Panc1 (cell line): ENCODE results near the gene NAA38. TPM values are rescaled to one million over a fixed set of nuclear protein-coding genes. Genes with fewer than 3 reads are reported as not detected.

Experiments used
- ATAC-seq: fragments of 200-7000 bp; cut with Tn5 transposase; 2 replicates; pipeline ENCODE4 v1.9.1; 2020; ENCODE audit warnings: mild to moderate bottlenecking, moderate library complexity
- BruUV-seq: library from RNA; stranded (reverse); fragments of 400-500 nt; replicated peaks from 2 replicates; lab custom pipeline; 2021; lab: Mats Ljungman, UMichigan
- CTCF ChIA-PET: fragments of 300-600 bp; sonication (Branson Sonifier 250); formaldehyde crosslinking; loops from one replicate; lab custom pipeline; 2022; ENCODE audit warnings: antibody characterized with exemption; lab: Charles Lee
- POLR2A ChIA-PET: fragments of 300-600 bp; sonication (Branson Sonifier 250); formaldehyde crosslinking; loops from one replicate; lab custom pipeline; 2022; ENCODE audit warnings: antibody characterized with exemption; lab: Charles Lee
- DNase-seq: peaks from one replicate; pipeline ENCODE4 v3.0.0-alpha.2; 2010; ENCODE audit warnings: low read depth, low spot score
- H3K27ac ChIP-seq: 2 replicates; pipeline ENCODE4 v1.5.1; 2011; ENCODE audit warnings: mild to moderate bottlenecking, low read length, inconsistent platforms
- H3K27me3 ChIP-seq: fragments of 200-500 bp; sonication (Bioruptor generic); 2 replicates; pipeline ENCODE4 v1.6.0; 2014; ENCODE audit warnings: low read length, inconsistent platforms; ENCODE audit not compliant: control insufficient read depth, insufficient read depth
- H3K36me3 ChIP-seq: fragments of 200-500 bp; sonication (Bioruptor generic); 2 replicates; pipeline ENCODE4 v1.5.1; 2014; ENCODE audit warnings: inconsistent platforms, mild to moderate bottlenecking, low read length, moderate library complexity; ENCODE audit not compliant: control insufficient read depth, insufficient read depth
- H3K4me1 ChIP-seq: 2 replicates; pipeline ENCODE4 v1.5.1; 2011; ENCODE audit warnings: inconsistent platforms, mild to moderate bottlenecking, low read length, moderate library complexity; ENCODE audit not compliant: control insufficient read depth, insufficient read depth
- H3K4me3 ChIP-seq, 2 experiments: 2 replicates each; pipeline ENCODE4 v1.5.1; 2011 to 2012; ENCODE audit warnings: low read depth in 2 of 2, low read length in 2 of 2, mild to moderate bottlenecking in 2 of 2, inconsistent platforms in 1 of 2, moderate library complexity in 1 of 2
- H3K9me3 ChIP-seq: fragments of 200-500 bp; sonication (Bioruptor generic); 2 replicates; pipeline ENCODE4 v1.5.1; 2014; ENCODE audit warnings: low read depth, mild to moderate bottlenecking, inconsistent platforms, low read length, moderate library complexity; ENCODE audit not compliant: control insufficient read depth, insufficient read depth
- POLR2AphosphoS5 ChIP-seq: IDR thresholded peaks from 2 replicates; pipeline ENCODE4 v1.6.1; 2012; ENCODE audit warnings: mild to moderate bottlenecking, low read depth, low read length, moderate library complexity
- SIN3A ChIP-seq: IDR thresholded peaks from 2 replicates; pipeline ENCODE4 v1.6.1; 2012; ENCODE audit warnings: low read depth, mild to moderate bottlenecking, low read length, moderate library complexity, borderline replicate concordance; ENCODE audit not compliant: insufficient read depth
- TCF7L2 ChIP-seq: IDR thresholded peaks from 2 replicates; pipeline ENCODE4 v1.6.1; 2011; ENCODE audit warnings: mild to moderate bottlenecking, low read depth, low read length, inconsistent platforms
- in situ Hi-C: cut with HindIII; loops from 2 replicates; pipeline ENCODE4 v1.10.0; 2016; ENCODE audit warnings: low sequenced_read_pairs, low pct_unique_long_range_greater_than_20kb
- intact Hi-C: fragments of 100-400 bp; cut with micrococcal nuclease; formaldehyde crosslinking; loops from one replicate; pipeline ENCODE4 v1.10.0; 2022; ENCODE audit not compliant: unreplicated experiment
- total RNA-seq: library from RNA; stranded (reverse); gene quantifications from one replicate; pipeline ENCODE4 v1.2.1, GENCODE V29; 2021; ENCODE audit not compliant: unreplicated experiment
- TF ChIP-seq, protein P1 (sequence below), 2 experiments: IDR thresholded peaks; 2 replicates each; pipeline ENCODE4 v1.6.1; 2011 to 2012; ENCODE audit warnings: low read depth in 2 of 2, control low read depth in 1 of 2, low read length in 1 of 2, mild to moderate bottlenecking in 1 of 2, moderate library complexity in 1 of 2; ENCODE audit not compliant: insufficient read depth in 1 of 2
- TF ChIP-seq, protein P2 (sequence below): fragments of 450-650 bp; IDR thresholded peaks from 2 replicates; pipeline ENCODE4 v1.5.1; 2017; ENCODE audit warnings: mild to moderate bottlenecking

NAA38 gene
- total RNA-seq, 1 experiment from 2014 or later, result 75.2 TPM

DNA sequence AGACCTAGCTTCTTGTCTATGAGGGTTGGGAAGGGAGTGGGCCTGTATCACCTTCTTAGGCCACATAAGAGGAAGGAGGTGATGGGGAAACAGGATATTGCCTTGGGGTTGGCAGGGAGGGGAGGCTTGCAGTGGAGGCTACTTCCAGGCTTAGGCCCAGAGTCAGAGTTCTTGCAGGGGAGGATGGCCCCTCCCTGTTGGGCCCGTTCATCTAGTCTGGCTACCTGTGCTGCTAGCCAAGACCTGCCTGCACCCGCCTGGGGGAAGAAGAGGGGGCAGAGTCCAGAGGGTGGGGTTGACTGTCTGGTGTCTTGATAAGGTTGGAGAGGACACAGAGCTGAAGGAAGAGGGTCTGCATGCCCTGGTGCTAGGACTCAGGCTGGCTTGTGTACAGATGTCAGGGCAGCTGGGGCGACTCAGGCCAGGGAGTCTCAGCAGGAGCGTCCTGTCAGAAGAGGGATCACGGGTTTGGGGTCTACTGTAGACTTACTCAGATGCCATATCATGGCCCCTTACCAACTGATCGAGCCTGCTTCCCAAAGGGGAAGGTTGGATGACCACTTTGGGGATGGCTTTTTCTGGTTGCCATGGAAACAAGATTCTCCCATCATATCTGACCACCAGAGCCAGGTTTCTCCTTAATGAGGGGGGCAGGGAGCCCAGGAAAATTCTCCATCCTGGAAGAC is 18.0 kb downstream of the NAA38 start:
- ChIA-PET CTCF (no interaction called here), POLR2A (no interaction called here)
- no peaks in the 10 kb centered on the region for H3K27me3 ChIP-seq
- intact Hi-C loops (no loop called here), in situ Hi-C loops (no loop called here)
- no peaks in the 10 kb centered on the region; the same call in 1 of the 2 replicates for H3K36me3 ChIP-seq
- no TSS peak for BruUV-seq
- peak overlapping the region; percentile 85 for H3K27ac ChIP-seq
- no peak overlapping the region for H3K4me3 ChIP-seq
- H3K4me1 ChIP-seq, result peaks cover 39% of the 10 kb centered on the region
- H3K9me3 ChIP-seq, result no peaks in the 10 kb centered on the region
- TF ChIP-seq TCF7L2, result no peak
- TF ChIP-seq SIN3A, result no peak
- TF ChIP-seq, protein P1, sequence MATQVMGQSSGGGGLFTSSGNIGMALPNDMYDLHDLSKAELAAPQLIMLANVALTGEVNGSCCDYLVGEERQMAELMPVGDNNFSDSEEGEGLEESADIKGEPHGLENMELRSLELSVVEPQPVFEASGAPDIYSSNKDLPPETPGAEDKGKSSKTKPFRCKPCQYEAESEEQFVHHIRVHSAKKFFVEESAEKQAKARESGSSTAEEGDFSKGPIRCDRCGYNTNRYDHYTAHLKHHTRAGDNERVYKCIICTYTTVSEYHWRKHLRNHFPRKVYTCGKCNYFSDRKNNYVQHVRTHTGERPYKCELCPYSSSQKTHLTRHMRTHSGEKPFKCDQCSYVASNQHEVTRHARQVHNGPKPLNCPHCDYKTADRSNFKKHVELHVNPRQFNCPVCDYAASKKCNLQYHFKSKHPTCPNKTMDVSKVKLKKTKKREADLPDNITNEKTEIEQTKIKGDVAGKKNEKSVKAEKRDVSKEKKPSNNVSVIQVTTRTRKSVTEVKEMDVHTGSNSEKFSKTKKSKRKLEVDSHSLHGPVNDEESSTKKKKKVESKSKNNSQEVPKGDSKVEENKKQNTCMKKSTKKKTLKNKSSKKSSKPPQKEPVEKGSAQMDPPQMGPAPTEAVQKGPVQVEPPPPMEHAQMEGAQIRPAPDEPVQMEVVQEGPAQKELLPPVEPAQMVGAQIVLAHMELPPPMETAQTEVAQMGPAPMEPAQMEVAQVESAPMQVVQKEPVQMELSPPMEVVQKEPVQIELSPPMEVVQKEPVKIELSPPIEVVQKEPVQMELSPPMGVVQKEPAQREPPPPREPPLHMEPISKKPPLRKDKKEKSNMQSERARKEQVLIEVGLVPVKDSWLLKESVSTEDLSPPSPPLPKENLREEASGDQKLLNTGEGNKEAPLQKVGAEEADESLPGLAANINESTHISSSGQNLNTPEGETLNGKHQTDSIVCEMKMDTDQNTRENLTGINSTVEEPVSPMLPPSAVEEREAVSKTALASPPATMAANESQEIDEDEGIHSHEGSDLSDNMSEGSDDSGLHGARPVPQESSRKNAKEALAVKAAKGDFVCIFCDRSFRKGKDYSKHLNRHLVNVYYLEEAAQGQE (IDR thresholded peaks at IDR 0.05; ENCODE audit: insufficient read depth in 1 of 2, low read depth in 2 of 2, low read length in 1 of 2), result no peak
- TF ChIP-seq POLR2AphosphoS5, result no peak
- TF ChIP-seq, protein P2, sequence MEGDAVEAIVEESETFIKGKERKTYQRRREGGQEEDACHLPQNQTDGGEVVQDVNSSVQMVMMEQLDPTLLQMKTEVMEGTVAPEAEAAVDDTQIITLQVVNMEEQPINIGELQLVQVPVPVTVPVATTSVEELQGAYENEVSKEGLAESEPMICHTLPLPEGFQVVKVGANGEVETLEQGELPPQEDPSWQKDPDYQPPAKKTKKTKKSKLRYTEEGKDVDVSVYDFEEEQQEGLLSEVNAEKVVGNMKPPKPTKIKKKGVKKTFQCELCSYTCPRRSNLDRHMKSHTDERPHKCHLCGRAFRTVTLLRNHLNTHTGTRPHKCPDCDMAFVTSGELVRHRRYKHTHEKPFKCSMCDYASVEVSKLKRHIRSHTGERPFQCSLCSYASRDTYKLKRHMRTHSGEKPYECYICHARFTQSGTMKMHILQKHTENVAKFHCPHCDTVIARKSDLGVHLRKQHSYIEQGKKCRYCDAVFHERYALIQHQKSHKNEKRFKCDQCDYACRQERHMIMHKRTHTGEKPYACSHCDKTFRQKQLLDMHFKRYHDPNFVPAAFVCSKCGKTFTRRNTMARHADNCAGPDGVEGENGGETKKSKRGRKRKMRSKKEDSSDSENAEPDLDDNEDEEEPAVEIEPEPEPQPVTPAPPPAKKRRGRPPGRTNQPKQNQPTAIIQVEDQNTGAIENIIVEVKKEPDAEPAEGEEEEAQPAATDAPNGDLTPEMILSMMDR, result no peak
- no peak for ATAC-seq
- no peak for DNase-seq

DNA sequence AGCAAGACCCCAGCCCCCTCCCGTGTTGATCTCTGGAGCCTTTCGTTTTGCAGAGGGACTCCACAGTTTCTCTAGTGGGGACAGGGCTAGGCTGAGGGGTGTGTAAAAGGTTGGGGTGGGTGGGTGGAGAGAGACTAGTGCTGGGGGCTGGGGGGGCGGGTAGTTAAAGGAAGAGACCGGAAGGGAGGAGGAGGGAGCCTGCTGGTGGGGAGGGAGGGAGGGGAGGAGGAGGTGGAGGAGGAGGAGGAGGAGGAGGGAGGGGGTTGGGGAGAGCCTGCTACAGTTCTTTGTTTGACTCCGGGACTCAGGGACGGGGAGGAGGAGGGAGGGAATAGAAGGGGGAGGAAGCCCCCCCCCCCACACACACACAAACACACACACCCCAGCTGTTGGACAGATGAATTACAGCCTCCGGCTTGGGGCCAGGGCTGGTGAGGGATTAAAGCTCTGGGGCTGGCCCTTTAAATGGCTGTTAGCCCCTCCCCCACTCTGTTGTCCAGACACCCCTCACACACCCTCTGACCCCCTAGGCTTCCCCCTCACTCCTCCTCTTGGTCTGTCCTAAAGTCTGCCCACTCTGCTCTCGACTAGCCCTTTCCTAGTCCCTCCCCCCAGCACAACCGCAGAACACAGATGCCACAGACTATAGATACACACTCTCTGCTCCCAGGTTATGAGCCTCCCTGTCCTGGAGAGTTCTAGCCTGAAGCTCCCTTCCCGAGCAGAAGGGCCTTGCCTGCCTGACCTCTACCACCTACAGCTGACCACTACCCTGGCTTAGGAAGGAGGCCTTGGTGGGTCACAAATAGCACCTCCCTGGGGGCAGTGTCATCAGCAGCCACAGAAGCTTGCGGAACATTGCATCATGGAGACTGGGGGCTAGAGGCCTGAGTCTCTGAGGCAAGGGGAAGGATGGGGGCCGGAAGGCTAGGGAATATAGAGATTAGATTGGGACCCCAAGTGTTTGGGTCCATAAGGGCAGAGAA is 19.0 kb downstream of the NAA38 start:
- POLR2A ChIA-PET, result no interaction called here
- H3K9me3 ChIP-seq, result no peaks in the 10 kb centered on the region
- CTCF ChIA-PET, result no interaction called here
- H3K4me1 ChIP-seq, result peaks cover 42% of the 10 kb centered on the region
- DNase-seq (no peak), ATAC-seq (no peak)
- H3K36me3 ChIP-seq, result no peaks in the 10 kb centered on the region; the same call in 1 of the 2 replicates
- in situ Hi-C loops (no loop called here), intact Hi-C loops (no loop called here)
- TF ChIP-seq TCF7L2, result no peak
- TF ChIP-seq, protein P2, result no peak
- TF ChIP-seq POLR2AphosphoS5, result no peak
- TF ChIP-seq, protein P1 (IDR thresholded peaks at IDR 0.05; ENCODE audit: insufficient read depth in 1 of 2, low read depth in 2 of 2, low read length in 1 of 2), result no peak
- TF ChIP-seq SIN3A, result no peak
- peak overlapping the region; percentile 85 for H3K27ac ChIP-seq
- peak overlapping the region; percentile 66 to 83 for H3K4me3 ChIP-seq
- H3K27me3 ChIP-seq, result no peaks in the 10 kb centered on the region
- BruUV-seq, result no TSS peak
